Measurements from ENCODE around the gene UNC5B.

The UNC5B gene

GRCh38 chr10:71268247-71268691 lies 55.9 kb downstream of the UNC5B start:
- Histone ChIP-seq H3K4me1 (ENCODE audit: insufficient read depth, poor library complexity, severe bottlenecking) (peaks cover 12% of the 10 kb centered on the region), H3K9me3 (ENCODE audit: severe bottlenecking) (no peaks in the 10 kb centered on the region), H3K27ac (ENCODE audit: poor library complexity, severe bottlenecking) (no peak overlapping the region), H3K27me3 (ENCODE audit: insufficient read depth, poor library complexity, severe bottlenecking) (no peaks in the 10 kb centered on the region), H3K36me3 (ENCODE audit: low read depth) (no peaks in the 10 kb centered on the region), H3K4me3 (ENCODE audit: severe bottlenecking) (no peak overlapping the region)
- no peak for DNase-seq (ENCODE audit: low spot score)
- TF ChIP-seq CTCF (IDR thresholded peaks at IDR 0.05; ENCODE audit: poor library complexity, severe bottlenecking) = peak; percentile 43
- no peak for ATAC-seq (ENCODE audit: low read depth)

DNA sequence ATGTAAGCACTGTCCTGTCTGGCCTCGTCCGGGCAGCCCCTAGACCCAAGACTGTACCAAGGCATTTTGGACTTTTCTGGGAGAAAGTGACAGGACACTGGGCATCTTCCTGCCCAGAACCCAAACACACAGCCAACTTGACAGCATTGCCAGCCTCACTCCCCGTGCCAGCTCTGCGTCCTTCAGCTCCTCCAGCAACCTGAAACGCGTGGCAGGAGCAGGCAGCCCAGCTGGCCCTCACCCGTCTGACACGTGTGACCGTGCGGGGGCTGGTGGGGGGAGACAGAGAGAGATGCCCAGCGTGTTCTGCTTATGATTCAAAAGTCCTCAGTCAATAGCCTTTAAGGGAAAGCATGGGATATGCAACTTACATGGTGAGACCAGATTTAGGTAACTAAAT lies 56.4 kb downstream of the UNC5B start:
- Histone ChIP-seq H3K36me3 (ENCODE audit: low read depth) (no peaks in the 10 kb centered on the region), H3K27me3 (ENCODE audit: insufficient read depth, poor library complexity, severe bottlenecking) (no peaks in the 10 kb centered on the region), H3K4me1 (ENCODE audit: insufficient read depth, poor library complexity, severe bottlenecking) (peaks cover 12% of the 10 kb centered on the region), H3K9me3 (ENCODE audit: severe bottlenecking) (no peaks in the 10 kb centered on the region), H3K4me3 (ENCODE audit: severe bottlenecking) (no peak overlapping the region), H3K27ac (ENCODE audit: poor library complexity, severe bottlenecking) (no peak overlapping the region)
- ATAC-seq (ENCODE audit: low read depth) (no peak), DNase-seq (ENCODE audit: low spot score) (no peak)
- TF ChIP-seq CTCF (IDR thresholded peaks at IDR 0.05; ENCODE audit: poor library complexity, severe bottlenecking) = no peak

DNA sequence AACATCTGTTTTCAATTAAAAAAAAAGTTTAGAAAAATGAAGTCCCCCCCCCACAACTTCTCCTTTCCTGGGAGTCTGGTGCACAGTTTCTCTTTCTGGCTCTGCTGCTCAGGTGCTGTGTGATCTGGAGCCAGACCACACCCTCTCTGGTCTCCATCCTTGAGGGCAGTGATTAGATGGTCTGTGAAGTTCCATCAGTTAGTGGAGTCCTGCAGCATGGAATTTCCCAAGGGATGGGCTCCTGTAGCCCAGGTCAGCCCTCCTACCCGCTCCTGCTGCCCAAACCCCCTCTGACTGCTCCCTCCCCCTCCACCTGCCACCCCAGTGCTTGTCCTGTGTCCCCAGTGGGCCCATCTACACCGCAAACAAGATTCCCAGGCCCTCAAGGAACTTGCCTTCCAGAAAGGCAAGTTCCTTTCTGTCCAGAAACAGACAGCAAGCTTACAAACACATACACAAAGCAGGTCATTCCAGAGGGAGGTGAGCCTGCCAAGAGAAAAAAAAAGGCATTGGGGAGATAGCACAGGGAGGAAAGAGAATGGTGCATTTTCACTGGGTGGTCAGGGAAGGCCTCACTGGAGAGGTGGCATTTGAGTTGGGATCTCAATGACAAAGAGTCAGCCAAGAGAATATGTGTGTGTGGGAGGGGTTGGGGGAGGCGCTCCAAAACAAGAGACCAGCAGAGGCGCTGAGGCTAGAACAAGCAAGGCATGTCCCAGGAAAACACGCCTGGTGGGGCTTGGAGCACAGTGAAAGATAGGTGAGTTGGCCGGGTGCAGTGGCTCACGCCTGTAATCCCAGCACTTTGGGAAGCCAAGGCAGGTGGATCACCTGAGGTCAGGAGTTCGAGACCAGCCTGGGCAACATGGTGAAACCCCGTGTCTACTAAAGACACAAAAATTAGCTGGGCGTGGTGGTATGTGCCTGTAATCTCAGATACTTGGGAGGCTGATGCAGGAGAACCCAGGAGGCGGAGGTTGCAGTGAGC lies 57.2 kb downstream of the UNC5B start:
- Histone ChIP-seq H3K27ac (ENCODE audit: poor library complexity, severe bottlenecking) (no peak overlapping the region), H3K9me3 (ENCODE audit: severe bottlenecking) (no peaks in the 10 kb centered on the region), H3K36me3 (ENCODE audit: low read depth) (no peaks in the 10 kb centered on the region), H3K4me1 (ENCODE audit: insufficient read depth, poor library complexity, severe bottlenecking) (peaks cover 12% of the 10 kb centered on the region), H3K27me3 (ENCODE audit: insufficient read depth, poor library complexity, severe bottlenecking) (no peaks in the 10 kb centered on the region), H3K4me3 (ENCODE audit: severe bottlenecking) (no peak overlapping the region)
- TF ChIP-seq CTCF (IDR thresholded peaks at IDR 0.05; ENCODE audit: poor library complexity, severe bottlenecking) = no peak
- ATAC-seq (ENCODE audit: low read depth) (peak; percentile 5; the same call in 1 of the 3 replicates), DNase-seq (ENCODE audit: low spot score) (no peak)

DNA sequence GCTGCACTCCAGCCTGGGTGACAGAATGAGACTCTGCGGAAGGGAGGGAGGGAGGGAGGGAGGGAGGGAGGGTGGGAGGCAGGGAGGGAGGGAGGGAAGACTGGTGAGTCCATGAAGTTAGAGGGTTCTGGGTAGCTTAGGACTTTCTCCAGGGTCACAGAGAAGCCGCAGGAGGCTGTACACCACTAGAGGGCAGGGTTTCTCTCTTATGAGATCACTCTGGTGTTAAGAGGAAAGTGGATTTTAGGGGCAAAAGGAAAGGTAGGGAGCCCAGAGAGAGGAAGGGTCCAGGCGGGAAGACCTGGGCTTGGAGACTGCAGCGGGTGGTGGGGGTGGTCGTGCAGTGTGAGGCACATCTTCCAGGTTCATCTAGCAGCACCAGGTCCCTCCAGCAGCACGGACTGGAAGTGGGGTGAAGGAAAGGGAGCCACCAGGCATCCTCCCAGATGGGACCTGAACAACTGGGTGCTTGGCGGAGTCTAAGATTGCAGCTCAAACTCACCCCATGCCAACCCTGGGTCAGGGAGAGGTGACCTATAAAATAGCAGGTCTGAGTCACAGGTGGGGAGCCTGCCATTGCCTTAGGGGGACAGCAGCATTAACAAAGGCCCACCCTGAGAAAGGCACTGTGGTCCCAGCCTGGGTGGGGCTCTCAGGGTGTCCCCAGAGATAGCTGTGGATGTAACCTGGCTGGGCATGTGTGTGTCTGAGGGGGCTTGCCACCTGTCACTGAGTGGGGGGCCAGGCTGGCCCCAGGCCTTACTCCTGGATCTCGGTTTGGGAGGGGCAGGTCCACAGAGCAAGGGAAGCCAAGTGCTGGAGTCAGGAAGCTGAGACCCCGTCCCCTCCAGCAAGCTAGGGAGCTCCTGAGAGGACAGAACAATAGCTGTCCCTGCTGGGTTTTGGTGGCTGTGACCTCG lies 58.2 kb downstream of the UNC5B start:
- peak; percentile 56 for TF ChIP-seq CTCF (IDR thresholded peaks at IDR 0.05; ENCODE audit: poor library complexity, severe bottlenecking)
- Histone ChIP-seq H3K36me3 (ENCODE audit: low read depth) (no peaks in the 10 kb centered on the region), H3K4me1 (ENCODE audit: insufficient read depth, poor library complexity, severe bottlenecking) (peaks cover 12% of the 10 kb centered on the region), H3K27ac (ENCODE audit: poor library complexity, severe bottlenecking) (no peak overlapping the region), H3K27me3 (ENCODE audit: insufficient read depth, poor library complexity, severe bottlenecking) (no peaks in the 10 kb centered on the region), H3K4me3 (ENCODE audit: severe bottlenecking) (no peak overlapping the region), H3K9me3 (ENCODE audit: severe bottlenecking) (no peaks in the 10 kb centered on the region)
- DNase-seq (ENCODE audit: low spot score) (no peak), ATAC-seq (ENCODE audit: low read depth) (peak; percentile 71)

All from RWPE2 (cell line).